Kidney epithelial cell (primary cell): ENCODE results near the gene IMMP2L. TPM values are rescaled to one million over a fixed set of nuclear protein-coding genes. Genes with fewer than 3 reads are reported as not detected.
"Not testable (repeated sequence)": the region's sequence is repeated elsewhere in the genome, so short reads cannot be mapped to it uniquely, and the experiment has no call there.

Experiments
- DNase-seq: peaks from one replicate; pipeline ENCODE4 v3.0.0-alpha.2; 2010; ENCODE audit warnings: low read depth
- H3K27me3 ChIP-seq: 2 replicates; pipeline ENCODE4 v1.6.0; 2011; ENCODE audit warnings: low read length; ENCODE audit not compliant: control insufficient read depth, insufficient read depth
- H3K36me3 ChIP-seq: 2 replicates; pipeline ENCODE4 v1.5.1; 2011; ENCODE audit warnings: low read length; ENCODE audit not compliant: control insufficient read depth, insufficient read depth
- H3K4me3 ChIP-seq: 2 replicates; pipeline ENCODE4 v1.5.1; 2011; ENCODE audit warnings: low read depth, mild to moderate bottlenecking, control low read depth, low read length
- total RNA-seq: library from RNA; depleted of rRNA; stranded (reverse); fragments of >200 nt; gene quantifications from 2 replicates; pipeline ENCODE4 v1.2.3, GENCODE V29; 2015
- TF ChIP-seq, protein P1 (sequence below): IDR thresholded peaks from 2 replicates; pipeline ENCODE4 v1.5.1; 2011; ENCODE audit warnings: mild to moderate bottlenecking, moderate library complexity, low read length, control low read depth, inconsistent platforms; ENCODE audit not compliant: insufficient read depth, poor library complexity, severe bottlenecking

Gene IMMP2L
- total RNA-seq, 1 donor from 2014 or later: 30.8 TPM

DNA sequence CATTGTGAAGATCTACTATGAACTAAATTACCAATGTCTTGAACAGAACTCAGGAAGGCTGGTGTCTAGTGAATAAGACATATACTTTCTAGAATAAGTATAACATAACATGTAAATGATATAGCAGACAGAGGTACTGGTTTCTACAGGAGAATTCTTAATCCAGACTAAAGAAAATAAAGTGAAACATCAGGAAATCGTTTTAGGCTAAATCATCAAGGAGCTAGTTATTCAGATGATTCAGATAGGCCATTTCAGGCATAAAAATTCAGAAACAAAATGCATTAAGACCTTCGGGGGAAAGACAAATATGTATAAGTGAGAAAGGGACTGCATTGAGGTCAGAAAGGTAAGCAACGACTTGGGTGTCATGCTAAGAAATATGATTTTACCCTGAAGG, 300.8 kb downstream of the IMMP2L start:
- TF ChIP-seq, protein P1, sequence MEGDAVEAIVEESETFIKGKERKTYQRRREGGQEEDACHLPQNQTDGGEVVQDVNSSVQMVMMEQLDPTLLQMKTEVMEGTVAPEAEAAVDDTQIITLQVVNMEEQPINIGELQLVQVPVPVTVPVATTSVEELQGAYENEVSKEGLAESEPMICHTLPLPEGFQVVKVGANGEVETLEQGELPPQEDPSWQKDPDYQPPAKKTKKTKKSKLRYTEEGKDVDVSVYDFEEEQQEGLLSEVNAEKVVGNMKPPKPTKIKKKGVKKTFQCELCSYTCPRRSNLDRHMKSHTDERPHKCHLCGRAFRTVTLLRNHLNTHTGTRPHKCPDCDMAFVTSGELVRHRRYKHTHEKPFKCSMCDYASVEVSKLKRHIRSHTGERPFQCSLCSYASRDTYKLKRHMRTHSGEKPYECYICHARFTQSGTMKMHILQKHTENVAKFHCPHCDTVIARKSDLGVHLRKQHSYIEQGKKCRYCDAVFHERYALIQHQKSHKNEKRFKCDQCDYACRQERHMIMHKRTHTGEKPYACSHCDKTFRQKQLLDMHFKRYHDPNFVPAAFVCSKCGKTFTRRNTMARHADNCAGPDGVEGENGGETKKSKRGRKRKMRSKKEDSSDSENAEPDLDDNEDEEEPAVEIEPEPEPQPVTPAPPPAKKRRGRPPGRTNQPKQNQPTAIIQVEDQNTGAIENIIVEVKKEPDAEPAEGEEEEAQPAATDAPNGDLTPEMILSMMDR: no peak
- Histone ChIP-seq H3K36me3 (no peaks in the 10 kb centered on the region), H3K4me3 (no peak overlapping the region), H3K27me3 (no peaks in the 10 kb centered on the region)
- DNase-seq: no peak

DNA sequence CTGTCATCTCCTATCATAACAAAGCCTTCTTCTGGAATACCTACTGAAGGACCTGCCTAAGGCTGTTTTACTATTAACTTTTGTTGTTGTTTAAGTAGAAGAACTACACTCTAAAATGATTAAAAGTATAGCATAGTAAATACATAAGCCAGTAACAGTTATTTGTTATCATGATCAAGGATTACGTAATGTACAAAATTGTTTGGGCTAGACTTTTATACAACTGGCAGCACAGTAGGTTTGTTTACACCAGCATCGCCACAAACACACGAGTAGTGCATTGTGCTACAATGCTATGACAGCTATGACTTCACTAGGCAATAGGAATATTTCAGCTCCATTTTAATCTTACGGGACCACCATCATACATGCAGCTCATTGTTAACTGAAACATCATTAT, 302.3 kb downstream of the IMMP2L start:
- Histone ChIP-seq H3K27me3 (no peaks in the 10 kb centered on the region), H3K4me3 (no peak overlapping the region), H3K36me3 (no peaks in the 10 kb centered on the region)
- DNase-seq: no peak
- TF ChIP-seq, protein P1: no peak

DNA sequence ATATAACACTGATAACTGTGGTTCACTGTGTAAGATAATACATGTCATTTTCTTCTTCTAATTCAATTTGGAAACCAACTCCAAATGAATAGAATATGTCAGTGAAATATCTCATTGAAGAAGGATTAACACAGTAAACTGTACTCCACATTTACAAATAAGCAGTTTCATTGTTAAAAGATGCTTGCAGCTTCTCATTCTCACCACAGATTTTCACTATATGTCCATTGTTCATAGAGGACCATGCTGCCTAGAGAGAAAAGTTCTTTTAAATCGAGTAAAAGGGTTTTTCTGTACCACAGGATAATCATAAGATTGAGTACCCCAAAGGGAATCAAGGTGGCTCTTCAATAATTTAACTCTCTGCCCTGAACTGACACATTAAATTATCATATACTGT, 305.9 kb downstream of the IMMP2L start:
- H3K27me3 ChIP-seq: no peaks in the 10 kb centered on the region
- TF ChIP-seq, protein P1: no peak
- no peak overlapping the region for H3K4me3 ChIP-seq
- no peak for DNase-seq
- H3K36me3 ChIP-seq: no peaks in the 10 kb centered on the region

DNA sequence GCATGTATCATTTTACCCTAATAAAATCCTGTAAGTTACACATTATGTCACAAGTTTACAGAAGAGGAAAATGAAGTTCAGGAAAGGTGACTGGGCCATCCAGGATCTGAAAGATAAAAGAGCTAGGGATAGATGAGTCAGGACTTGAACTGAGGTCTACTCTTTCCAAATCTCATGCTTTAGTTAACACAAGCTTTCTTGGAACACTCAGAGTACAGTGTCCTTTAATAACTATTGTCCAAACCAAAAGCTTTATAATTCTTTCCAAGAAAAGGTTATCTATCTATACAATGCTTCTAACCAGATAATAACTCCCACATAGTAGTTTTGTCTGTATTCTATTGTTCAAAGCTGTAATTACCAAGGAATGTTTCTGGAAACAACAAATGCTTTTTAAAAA, 306.7 kb downstream of the IMMP2L start:
- no peak for DNase-seq
- H3K4me3 ChIP-seq: no peak overlapping the region

DNA sequence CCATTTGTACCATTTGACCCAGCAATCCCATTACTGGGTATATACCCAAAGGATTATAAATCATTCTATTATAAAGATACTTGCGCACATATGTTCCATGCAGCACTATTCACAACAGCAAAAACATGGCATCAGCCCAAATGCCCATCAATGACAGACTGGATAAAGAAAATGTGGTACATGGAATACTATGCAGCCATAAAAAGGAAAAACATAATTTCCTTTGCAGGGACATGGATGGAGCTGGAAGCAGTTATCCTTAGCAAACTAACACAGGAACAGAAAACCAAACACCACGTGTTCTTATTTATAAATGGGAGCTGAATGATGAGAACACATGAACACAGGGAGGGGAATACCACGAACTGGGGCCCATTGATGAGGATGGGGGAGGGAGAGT, 310.9 kb downstream of the IMMP2L start:
- DNase-seq, H3K36me3 ChIP-seq, H3K27me3 ChIP-seq, H3K4me3 ChIP-seq: not testable (repeated sequence)

More for the DNA sequence above, 306.7 kb downstream of the IMMP2L start:
- H3K27me3 ChIP-seq: no peaks in the 10 kb centered on the region
- no peaks in the 10 kb centered on the region for H3K36me3 ChIP-seq
- TF ChIP-seq, protein P1: no peak

DNA sequence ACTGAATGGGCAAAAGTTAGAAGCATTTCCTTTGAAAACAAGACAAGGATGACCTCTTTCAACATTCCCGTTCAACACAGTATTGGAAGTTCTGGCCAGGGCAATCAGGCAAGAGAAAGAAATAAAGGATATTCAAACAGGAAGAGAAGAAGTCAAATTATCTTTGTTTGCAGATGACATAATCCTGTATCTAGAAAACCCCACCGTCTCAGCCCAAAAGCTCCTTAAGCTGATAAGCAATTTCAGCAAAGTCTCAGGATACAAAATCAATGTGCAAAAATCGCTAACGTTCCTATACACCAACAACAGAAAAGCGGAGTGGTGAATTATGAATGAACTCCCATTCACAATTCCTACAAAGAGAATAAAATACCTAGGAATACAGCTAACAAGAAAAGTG, 312.5 kb downstream of the IMMP2L start:
- H3K4me3 ChIP-seq, DNase-seq, H3K27me3 ChIP-seq, H3K36me3 ChIP-seq: not testable (repeated sequence)

DNA sequence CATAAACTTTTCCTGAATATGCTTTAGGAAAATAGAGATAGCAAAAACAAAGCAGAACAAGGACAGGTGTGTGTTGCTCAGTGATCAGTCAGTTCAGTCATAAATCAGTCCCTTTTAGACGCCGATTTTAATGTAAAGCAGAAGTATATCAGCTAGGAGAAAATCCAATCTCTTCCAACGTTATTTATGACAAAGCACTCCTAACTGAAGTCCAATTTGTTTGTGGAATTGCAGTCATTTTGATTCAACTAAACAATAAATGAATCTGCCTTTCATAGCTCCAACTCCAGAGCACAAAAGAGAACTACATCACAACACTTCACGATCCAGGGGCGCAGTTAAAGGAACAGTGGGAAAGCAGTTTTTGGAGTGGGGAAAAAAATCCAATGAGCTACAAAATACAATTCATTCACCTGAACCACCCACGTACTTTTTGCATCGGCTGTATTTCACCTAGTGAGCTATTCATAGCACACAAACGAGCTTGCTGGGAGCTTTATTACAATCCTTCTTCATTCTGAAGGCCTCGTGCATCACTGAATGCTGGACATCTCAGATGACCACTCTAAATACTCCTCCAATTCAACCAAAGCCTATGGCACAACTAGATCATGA, 320.0 kb downstream of the IMMP2L start:
- H3K36me3 ChIP-seq: no peaks in the 10 kb centered on the region
- no peaks in the 10 kb centered on the region for H3K27me3 ChIP-seq
- H3K4me3 ChIP-seq: no peak overlapping the region
- TF ChIP-seq, protein P1: no peak
- DNase-seq: no peak
